Measurements from ENCODE around the gene TRIM24. TPM values are rescaled to one million over a fixed set of nuclear protein-coding genes. Genes with fewer than 3 reads are reported as not detected.
A peak's percentile ranks its signal among the peaks of the same experiment; 100 is the strongest.

TRIM24 gene
- total and polyA plus RNA-seq, 4 donors: 7.5 to 19.7 (median 11.2) TPM

GRCh38 chr7:138512885-138513284 is 52.8 kb downstream of the TRIM24 start (continued):
- TF ChIP-seq MAX (IDR thresholded peaks at IDR 0.05) (peak; percentile 38), FOXA2 (IDR thresholded peaks at IDR 0.05) (peak; percentile 65)

GRCh38 chr7:138513344-138513871 is 53.3 kb downstream of the TRIM24 start:
- Histone ChIP-seq H3K36me3 (ENCODE audit: control insufficient read depth in 4 of 4, insufficient read depth in 3 of 4, low read depth in 1 of 4, low read length in 3 of 4) (peaks cover 0 to 7% (median 3%) of the 10 kb centered on the region in 4 donors), H3K4me3 (ENCODE audit: low read depth in 1 of 3, low read length in 3 of 3) (no peak overlapping the region)
- 73% methylated on average over 4 of the region's 4 CpGs for WGBS

GRCh38 chr7:138514044-138514443 is 54.0 kb downstream of the TRIM24 start:
- WGBS: 62% methylated on average over 1 of the region's 1 CpG
- Histone ChIP-seq H3K4me3 (ENCODE audit: low read depth in 1 of 3, low read length in 3 of 3) (no peak overlapping the region), H3K4me1 (ENCODE audit: control insufficient read depth in 4 of 4, insufficient read depth in 4 of 4, low read length in 3 of 4) (peaks cover 16 to 46% (median 33%) of the 10 kb centered on the region in 4 donors), H3K27ac (ENCODE audit: low read depth in 1 of 2, low read length in 2 of 2) (peak overlapping the region; percentile 29 to 67), H3K36me3 (ENCODE audit: control insufficient read depth in 4 of 4, insufficient read depth in 3 of 4, low read depth in 1 of 4, low read length in 3 of 4) (peaks cover 0 to 7% (median 4%) of the 10 kb centered on the region in 4 donors), H3K9me3 (ENCODE audit: control insufficient read depth in 4 of 4, low read length in 3 of 4) (no peaks in the 10 kb centered on the region), H3K9ac (ENCODE audit: low read depth in 1 of 2, low read length in 2 of 2) (no peak overlapping the region), H3K27me3 (ENCODE audit: control insufficient read depth in 4 of 4, insufficient read depth in 4 of 4, low read length in 3 of 4) (no peaks in the 10 kb centered on the region)
- TF ChIP-seq ZBTB33 (IDR thresholded peaks at IDR 0.05): no peak
- TF ChIP-seq CTCF (IDR thresholded peaks at IDR 0.05; ENCODE audit: low read depth, low read length, missing input control): no peak
- TF ChIP-seq FOXA2 (IDR thresholded peaks at IDR 0.05): no peak
- no peak for TF ChIP-seq NR2F2 (IDR thresholded peaks at IDR 0.05)
- no peak for TF ChIP-seq MAX (IDR thresholded peaks at IDR 0.05)
- no peak for DNase-seq (ENCODE audit: low spot score)

More at GRCh38 chr7:138513344-138513871, 53.3 kb downstream of the TRIM24 start:
- no peak overlapping the region for H3K9ac ChIP-seq (ENCODE audit: low read depth in 1 of 2, low read length in 2 of 2)
- H3K9me3 ChIP-seq (ENCODE audit: control insufficient read depth in 4 of 4, low read length in 3 of 4): no peaks in the 10 kb centered on the region
- peak overlapping the region; percentile 40 to 67 for H3K27ac ChIP-seq (ENCODE audit: low read depth in 1 of 2, low read length in 2 of 2)
- peaks cover 16 to 46% (median 33%) of the 10 kb centered on the region in 4 donors for H3K4me1 ChIP-seq (ENCODE audit: control insufficient read depth in 4 of 4, insufficient read depth in 4 of 4, low read length in 3 of 4)
- no peaks in the 10 kb centered on the region for H3K27me3 ChIP-seq (ENCODE audit: control insufficient read depth in 4 of 4, insufficient read depth in 4 of 4, low read length in 3 of 4)
- no peak for DNase-seq (ENCODE audit: low spot score)
- TF ChIP-seq EGR1 (IDR thresholded peaks at IDR 0.05; ENCODE audit: low read depth in 2 of 2) (peak in 1 of 2 donors; percentile 7), ZBTB33 (IDR thresholded peaks at IDR 0.05) (peak; percentile 1), SP1 (IDR thresholded peaks at IDR 0.05) (no peak)

Measured in liver (tissue), 9 donors.